PC-3 (cell line): ENCODE data around the gene IL18R1.

Experiments
- CTCF ChIP-seq: fragments of 300-600 bp; sonication (generic); conservative IDR thresholded peaks from 2 replicates; pipeline ENCODE4 v1.5.1; 2017; ENCODE audit warnings: antibody characterized with exemption, low read depth, mild to moderate bottlenecking, low read length
- EZH2phosphoT487 ChIP-seq: fragments of 300-600 bp; sonication (generic); IDR thresholded peaks from 2 replicates; pipeline ENCODE4 v1.6.1; 2018; ENCODE audit warnings: mild to moderate bottlenecking, antibody characterized with exemption, low read length, borderline replicate concordance

- TF ChIP-seq CTCF (no peak), EZH2phosphoT487 (no peak)
These were observed 69.2 kb downstream of the IL18R1 start for GRCh38 chr2:102424754-102425153.
